ENCODE results near the gene MEIKIN.

GRCh38 chr5:131973089-131973712 lies 27.7 kb upstream of the MEIKIN start:
- TF ChIP-seq CTCF (IDR thresholded peaks at IDR 0.05) = no peak
- no peak for TF ChIP-seq POLR2A (IDR thresholded peaks at IDR 0.05)

All from uterus (tissue), 2 donors.